GM13976 (cell line): ENCODE results near the gene TNS1.

Experiments
- DNase-seq: peaks from one replicate; pipeline ENCODE4 v3.0.0; 2012; ENCODE audit warnings: low spot score
- in situ Hi-C: fragments of 300-500 bp; cut with MboI; formaldehyde crosslinking; loops from one replicate; pipeline ENCODE4 v1.12.0; 2022; ENCODE audit warnings: low sequenced_read_pairs, mixed read lengths, inconsistent platforms; ENCODE audit not compliant: unreplicated experiment
- TF ChIP-seq, protein P1 (sequence below): IDR thresholded peaks from 2 replicates; pipeline ENCODE4 v1.5.1; 2012; ENCODE audit warnings: borderline replicate concordance, mild to moderate bottlenecking; ENCODE audit not compliant: insufficient read depth; ENCODE audit errors: extremely low read depth, missing control alignments, control extremely low read depth

TNS1 gene

DNA sequence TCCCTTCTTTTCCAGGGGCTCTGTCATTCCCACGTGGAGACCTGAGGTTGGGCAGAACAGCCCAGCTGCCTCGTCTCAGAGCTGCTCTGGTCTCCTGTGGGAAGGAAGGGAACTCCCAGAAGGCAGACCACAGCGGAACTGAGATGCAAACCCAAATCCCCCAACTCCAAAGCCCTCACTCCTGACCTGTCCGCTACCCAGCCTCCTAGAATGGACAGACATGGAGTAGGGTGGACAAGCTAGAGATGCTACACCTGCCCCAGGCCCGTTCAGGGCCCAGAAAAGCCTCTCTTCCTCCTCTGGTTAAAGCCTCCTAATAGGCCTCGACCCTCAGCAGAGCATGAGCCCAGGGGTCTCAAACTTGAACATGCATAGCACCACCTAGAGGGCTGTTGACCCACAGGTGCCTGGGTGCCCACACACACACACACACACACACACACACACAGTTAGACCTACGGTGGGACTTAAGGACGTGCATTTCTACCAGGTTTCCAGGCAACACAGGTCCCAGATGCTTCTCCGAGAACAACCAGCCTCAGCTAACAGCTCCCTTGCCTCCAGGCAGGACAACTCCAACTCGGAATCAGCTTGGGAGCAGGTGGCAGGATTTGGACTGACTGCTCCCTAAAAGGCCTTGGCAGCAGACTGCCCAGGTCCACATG is 93.5 kb downstream of the TNS1 start:
- no peak for DNase-seq
- TF ChIP-seq, protein P1, sequence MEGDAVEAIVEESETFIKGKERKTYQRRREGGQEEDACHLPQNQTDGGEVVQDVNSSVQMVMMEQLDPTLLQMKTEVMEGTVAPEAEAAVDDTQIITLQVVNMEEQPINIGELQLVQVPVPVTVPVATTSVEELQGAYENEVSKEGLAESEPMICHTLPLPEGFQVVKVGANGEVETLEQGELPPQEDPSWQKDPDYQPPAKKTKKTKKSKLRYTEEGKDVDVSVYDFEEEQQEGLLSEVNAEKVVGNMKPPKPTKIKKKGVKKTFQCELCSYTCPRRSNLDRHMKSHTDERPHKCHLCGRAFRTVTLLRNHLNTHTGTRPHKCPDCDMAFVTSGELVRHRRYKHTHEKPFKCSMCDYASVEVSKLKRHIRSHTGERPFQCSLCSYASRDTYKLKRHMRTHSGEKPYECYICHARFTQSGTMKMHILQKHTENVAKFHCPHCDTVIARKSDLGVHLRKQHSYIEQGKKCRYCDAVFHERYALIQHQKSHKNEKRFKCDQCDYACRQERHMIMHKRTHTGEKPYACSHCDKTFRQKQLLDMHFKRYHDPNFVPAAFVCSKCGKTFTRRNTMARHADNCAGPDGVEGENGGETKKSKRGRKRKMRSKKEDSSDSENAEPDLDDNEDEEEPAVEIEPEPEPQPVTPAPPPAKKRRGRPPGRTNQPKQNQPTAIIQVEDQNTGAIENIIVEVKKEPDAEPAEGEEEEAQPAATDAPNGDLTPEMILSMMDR = no peak
- in situ Hi-C loops = no loop called here

DNA sequence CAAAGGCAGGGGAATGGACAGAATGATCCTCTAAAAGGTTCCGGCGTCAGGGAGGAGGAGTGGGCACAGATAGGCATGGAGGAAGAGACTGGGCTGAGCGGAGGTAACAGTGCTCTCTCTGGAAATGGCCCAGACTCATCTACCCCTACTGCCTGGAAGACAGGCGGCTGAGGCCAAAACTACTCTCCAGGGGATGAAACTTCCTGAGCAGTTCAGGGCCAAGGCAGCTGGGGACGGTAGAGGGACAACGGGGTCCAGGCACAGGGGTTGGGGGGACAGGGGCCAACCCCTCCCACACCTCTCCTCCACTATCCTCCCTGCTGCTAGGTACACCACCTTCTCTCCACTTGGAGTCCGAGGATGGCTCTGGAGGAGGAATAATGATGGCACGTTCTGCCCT is 94.3 kb downstream of the TNS1 start:
- in situ Hi-C loops = no loop called here
- TF ChIP-seq, protein P1 = no peak

DNA sequence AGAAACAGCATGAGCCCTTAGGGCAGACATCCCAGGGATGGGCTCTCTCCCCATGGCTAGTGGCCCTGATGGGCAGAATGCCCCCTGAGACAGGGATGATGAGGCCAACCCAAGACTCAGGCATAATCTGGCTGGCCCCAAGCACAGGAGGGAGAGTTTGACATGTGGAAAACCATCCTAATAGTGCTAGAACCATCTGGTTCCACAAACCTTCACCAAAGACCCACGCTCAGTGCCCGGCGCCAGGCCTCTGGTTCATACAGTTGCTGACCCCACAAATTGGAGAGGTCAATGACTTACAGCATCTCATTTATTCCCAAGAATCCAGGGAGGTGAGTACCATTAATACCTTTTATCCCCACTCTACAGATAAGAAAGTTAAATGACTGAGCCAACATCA is 95.5 kb downstream of the TNS1 start:
- DNase-seq = no peak
- TF ChIP-seq, protein P1 = no peak
- in situ Hi-C loops = no loop called here

More for the DNA sequence above, 94.3 kb downstream of the TNS1 start:
- DNase-seq = no peak

DNA sequence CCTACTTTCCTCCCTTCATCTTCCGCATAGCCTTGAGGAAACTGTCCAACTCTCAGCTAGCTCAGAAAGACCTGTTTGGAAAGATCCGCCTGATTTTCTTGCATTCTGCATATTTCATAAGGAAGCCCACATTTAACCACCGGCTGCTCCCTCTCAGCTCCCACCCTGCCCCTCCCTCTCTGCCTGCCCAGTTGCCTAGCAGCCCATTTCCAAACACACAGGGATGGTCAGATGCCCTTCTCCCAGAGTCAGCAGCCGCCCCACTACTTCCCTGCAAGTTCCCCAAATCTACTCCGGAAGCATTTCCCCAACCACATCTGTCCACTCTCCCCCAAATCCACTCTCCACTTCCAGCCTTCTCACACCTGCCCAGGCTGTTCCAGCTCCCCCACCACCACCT is 96.0 kb downstream of the TNS1 start:
- TF ChIP-seq, protein P1 = no peak
- no peak for DNase-seq
- in situ Hi-C loops = no loop called here

DNA sequence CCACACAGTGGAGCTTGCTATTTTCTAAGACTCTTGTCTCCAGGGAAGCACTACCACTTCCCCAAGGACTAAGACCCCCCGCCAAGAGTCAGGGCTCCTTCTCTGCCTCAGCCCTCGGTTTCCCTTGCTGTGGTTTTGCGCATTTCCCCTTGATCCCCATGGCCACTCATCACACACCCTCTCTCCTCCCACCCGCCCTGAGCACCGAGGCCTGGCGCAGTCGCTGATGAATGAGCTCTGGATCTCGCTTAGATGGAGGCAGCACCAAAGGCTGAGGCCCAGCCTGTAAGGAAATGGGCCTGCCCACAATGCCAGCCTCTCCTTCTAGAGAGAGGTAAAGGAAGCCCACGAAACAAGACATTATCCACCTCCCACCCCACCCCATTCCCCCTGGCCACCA is 96.9 kb downstream of the TNS1 start:
- in situ Hi-C loops = no loop called here
- no peak for DNase-seq
- TF ChIP-seq, protein P1 = no peak

DNA sequence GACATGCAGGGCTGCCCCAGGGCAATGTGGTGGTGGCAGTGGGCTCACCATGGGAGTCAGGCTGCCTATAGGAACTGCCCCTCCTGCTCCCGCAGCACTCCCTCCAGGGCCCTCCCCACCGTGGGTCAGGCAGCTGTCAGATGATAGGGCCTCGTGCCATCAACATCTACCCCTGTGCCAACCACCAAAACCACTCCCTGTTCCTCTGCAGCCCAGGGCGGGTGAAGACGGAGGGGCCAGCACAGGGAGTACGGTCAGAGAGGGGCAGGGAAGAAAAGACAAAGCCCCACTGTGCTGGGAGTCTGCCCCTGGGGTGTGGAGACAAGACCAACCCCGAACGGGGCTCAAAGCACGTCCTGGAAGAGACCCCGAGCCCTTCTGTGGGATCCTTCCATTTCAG is 97.4 kb downstream of the TNS1 start:
- TF ChIP-seq, protein P1 = no peak
- in situ Hi-C loops = no loop called here
- DNase-seq = no peak
